DMS 273 treated with DMSO at 0.1 percent for 48 hours (cell line): Measurements from ENCODE around the gene GTF2H4.
"Not testable (repeated sequence)": the region's sequence is repeated elsewhere in the genome, so short reads cannot be mapped to it uniquely, and the experiment has no call there.

Source experiments
- DNase-seq: peaks from one replicate; lab custom pipeline; 2025; lab: John Stamatoyannopoulos, UW

Gene GTF2H4

GRCh38 chr6:30895343-30895742, 12.7 kb upstream of the GTF2H4 start:
- no peak for DNase-seq

- DNase-seq: no peak
Measured at GRCh38 chr6:30896541-30896940, 11.5 kb upstream of the GTF2H4 start.

GRCh38 chr6:30897882-30898281, 10.1 kb upstream of the GTF2H4 start:
- no peak for DNase-seq

GRCh38 chr6:30898750-30899360, 9.2 kb upstream of the GTF2H4 start:
- DNase-seq: no peak

- DNase-seq: no peak
Measured at GRCh38 chr6:30900863-30901417, 7.1 kb upstream of the GTF2H4 start.

- DNase-seq: no peak
Measured at GRCh38 chr6:30901436-30901835, 6.6 kb upstream of the GTF2H4 start.

- not testable (repeated sequence) for DNase-seq
Measured at GRCh38 chr6:30902196-30902595, 5.8 kb upstream of the GTF2H4 start.

GRCh38 chr6:30902709-30903108, 5.3 kb upstream of the GTF2H4 start:
- DNase-seq: no peak

GRCh38 chr6:30903236-30903635, 4.8 kb upstream of the GTF2H4 start:
- no peak for DNase-seq

- not testable (repeated sequence) for DNase-seq
Measured at GRCh38 chr6:30907290-30907757, 683 bp upstream of the GTF2H4 start.

GRCh38 chr6:30908700-30909099, 693 bp downstream of the GTF2H4 start:
- DNase-seq: no peak

- DNase-seq: not testable (repeated sequence)
Measured at GRCh38 chr6:30910473-30910872, 2.5 kb downstream of the GTF2H4 start.

GRCh38 chr6:30912746-30913520, 4.9 kb downstream of the GTF2H4 start:
- no peak for DNase-seq

GRCh38 chr6:30913721-30914075, 5.7 kb downstream of the GTF2H4 start:
- DNase-seq: no peak

- peak; percentile 64 for DNase-seq
Measured at GRCh38 chr6:30914076-30914853, 6.3 kb downstream of the GTF2H4 start, which contains the start of gene VARS2. TSS of gene VARS2 (plus strand) at chr6:30914238. CDS start at chr6:30914837, 599 bp downstream.

GRCh38 chr6:30914854-30915590, 7.0 kb downstream of the GTF2H4 start:
- DNase-seq: no peak

GRCh38 chr6:30915591-30915946, 7.6 kb downstream of the GTF2H4 start:
- peak; percentile 23 for DNase-seq

GRCh38 chr6:30917041-30917440, 9.0 kb downstream of the GTF2H4 start:
- DNase-seq: no peak

GRCh38 chr6:30917487-30917886, 9.5 kb downstream of the GTF2H4 start:
- DNase-seq: no peak

- no peak for DNase-seq
Measured at GRCh38 chr6:30918670-30919069, 10.7 kb downstream of the GTF2H4 start.

GRCh38 chr6:30922447-30922852, 14.4 kb downstream of the GTF2H4 start:
- DNase-seq: no peak
